HepG2 (cell line): ENCODE data around the gene AANAT. TPM values are rescaled to one million over a fixed set of nuclear protein-coding genes. Genes with fewer than 3 reads are reported as not detected.

Experiments
- ATF7-NPFF ChIP-seq: sonication (generic); formaldehyde crosslinking; IDR thresholded peaks from 2 replicates; pipeline ENCODE4 v1.8.1; 2023; ENCODE audit warnings: mild to moderate bottlenecking, low read depth, missing genetic modification reagents, moderate library complexity
- CREB1 ChIP-seq, 2 experiments: fragments of 450-650 bp in 1 of 2; IDR thresholded peaks; 2 replicates each; pipeline ENCODE4 v1.6.1; 2016 to 2017; ENCODE audit warnings: control low read depth in 1 of 2, mild to moderate bottlenecking in 1 of 2, missing compliant biosample characterization in 1 of 2, missing genetic modification characterization in 1 of 2
- ELF4 ChIP-seq: sonication (generic); formaldehyde crosslinking; IDR thresholded peaks from 2 replicates; pipeline ENCODE4 v1.5.0; 2020; ENCODE audit warnings: missing genetic modification reagents, mild to moderate bottlenecking, moderate library complexity, borderline replicate concordance
- GABPA ChIP-seq, 2 experiments: IDR thresholded peaks; 2 replicates each; pipeline ENCODE4 v1.6.1; 2011 to 2016; ENCODE audit warnings: low read depth in 2 of 2, low read length in 1 of 2, missing biosample characterization in 1 of 2, missing genetic modification characterization in 1 of 2
- GLMP ChIP-seq: sonication (generic); formaldehyde crosslinking; IDR thresholded peaks from 2 replicates; pipeline ENCODE4 v1.9.0; 2021; ENCODE audit warnings: missing genetic modification reagents, mild to moderate bottlenecking, borderline replicate concordance
- HNRNPH1 ChIP-seq: fragments of 200-400 bp; formaldehyde crosslinking; optimal IDR thresholded peaks from 2 replicates; pipeline ENCODE3; 2017; ENCODE audit warnings: mild to moderate bottlenecking, low read depth, low read length
- LRRFIP1 ChIP-seq: sonication (generic); formaldehyde crosslinking; conservative IDR thresholded peaks from 2 replicates; pipeline ENCODE4 v1.4.0; 2020; ENCODE audit warnings: missing genetic modification reagents
- PHF21A ChIP-seq: sonication (generic); formaldehyde crosslinking; IDR thresholded peaks from 2 replicates; pipeline ENCODE4 v1.5.0; 2020; ENCODE audit warnings: mild to moderate bottlenecking, missing genetic modification reagents
- PRMT3 ChIP-seq: sonication (generic); formaldehyde crosslinking; IDR thresholded peaks from 2 replicates; pipeline ENCODE4 v1.8.1; 2022; ENCODE audit warnings: low read depth, mild to moderate bottlenecking, moderate library complexity, missing genetic modification reagents, borderline replicate concordance
- STAT5B ChIP-seq: sonication (generic); formaldehyde crosslinking; IDR thresholded peaks from 2 replicates; pipeline ENCODE4 v1.4.0; 2020; ENCODE audit warnings: missing genetic modification reagents
- TRIM22 ChIP-seq: fragments of 450-650 bp; IDR thresholded peaks from 2 replicates; pipeline ENCODE4 v1.6.1; 2017
- ZFP82 ChIP-seq: sonication (generic); formaldehyde crosslinking; IDR thresholded peaks from 2 replicates; pipeline ENCODE4 v1.5.1; 2020; ENCODE audit warnings: mild to moderate bottlenecking, missing genetic modification reagents, borderline replicate concordance
- ZNF30 ChIP-seq: sonication (generic); formaldehyde crosslinking; IDR thresholded peaks from 2 replicates; pipeline ENCODE4 v1.5.0; 2020; ENCODE audit warnings: mild to moderate bottlenecking, missing genetic modification reagents
- ZNF44 ChIP-seq: sonication (generic); formaldehyde crosslinking; IDR thresholded peaks from 2 replicates; pipeline ENCODE4 v1.5.1; 2020; ENCODE audit warnings: mild to moderate bottlenecking, missing genetic modification reagents
- ZNF816 ChIP-seq: sonication (generic); formaldehyde crosslinking; IDR thresholded peaks from 2 replicates; pipeline ENCODE4 v1.8.0; 2022; ENCODE audit warnings: missing genetic modification reagents, mild to moderate bottlenecking, borderline replicate concordance
- polyA plus RNA-seq, 8 experiments: library from polyadenylated mRNA; depleted of rRNA in 3 of 8; stranded (reverse) in 7 of 8; unstranded in 1 of 8; fragments of >200 nt; fragmentation: Illumina TruSeq in 4 of 8; extraction: Trizol in 4 of 8; gene quantifications; 2 replicates each; pipeline versions ENCODE4 v1.2.1 to v1.2.3, GENCODE V29; 2011 to 2016; ENCODE audit warnings: low read depth in 4 of 8, missing spikeins in 1 of 8, mixed read lengths in 1 of 8; ENCODE audit not compliant: insufficient read depth in 1 of 8
- total RNA-seq, 5 experiments: library from RNA; depleted of rRNA; stranded (reverse); fragments of >200 nt; fragmentation: Illumina TruSeq; extraction: Trizol; gene quantifications; 2 replicates each; pipeline ENCODE4 v1.2.3, GENCODE V29; 2016; ENCODE audit warnings: low read depth in 1 of 5
- TF ChIP-seq, protein P1 (sequence below): sonication (generic); formaldehyde crosslinking; IDR thresholded peaks from 2 replicates; pipeline ENCODE4 v1.5.1; 2020; ENCODE audit warnings: missing genetic modification reagents, mild to moderate bottlenecking, borderline replicate concordance
- TF ChIP-seq, protein P2 (sequence below): sonication (generic); formaldehyde crosslinking; IDR thresholded peaks from 2 replicates; pipeline ENCODE4 v1.4.0; 2020; ENCODE audit warnings: mild to moderate bottlenecking, missing genetic modification reagents
- TF ChIP-seq, protein P3 (sequence below): sonication (generic); formaldehyde crosslinking; IDR thresholded peaks from 2 replicates; pipeline ENCODE4 v1.8.0; 2022; ENCODE audit warnings: mild to moderate bottlenecking, missing genetic modification reagents; ENCODE audit not compliant: insufficient replicate concordance

AANAT gene
- total and polyA plus RNA-seq, 2 of the 13 experiments (the other 11 are each of a cell fraction or from before 2014, with no cell fraction given) = 0.07 TPM; not detected in 1

- TF ChIP-seq, protein P1, sequence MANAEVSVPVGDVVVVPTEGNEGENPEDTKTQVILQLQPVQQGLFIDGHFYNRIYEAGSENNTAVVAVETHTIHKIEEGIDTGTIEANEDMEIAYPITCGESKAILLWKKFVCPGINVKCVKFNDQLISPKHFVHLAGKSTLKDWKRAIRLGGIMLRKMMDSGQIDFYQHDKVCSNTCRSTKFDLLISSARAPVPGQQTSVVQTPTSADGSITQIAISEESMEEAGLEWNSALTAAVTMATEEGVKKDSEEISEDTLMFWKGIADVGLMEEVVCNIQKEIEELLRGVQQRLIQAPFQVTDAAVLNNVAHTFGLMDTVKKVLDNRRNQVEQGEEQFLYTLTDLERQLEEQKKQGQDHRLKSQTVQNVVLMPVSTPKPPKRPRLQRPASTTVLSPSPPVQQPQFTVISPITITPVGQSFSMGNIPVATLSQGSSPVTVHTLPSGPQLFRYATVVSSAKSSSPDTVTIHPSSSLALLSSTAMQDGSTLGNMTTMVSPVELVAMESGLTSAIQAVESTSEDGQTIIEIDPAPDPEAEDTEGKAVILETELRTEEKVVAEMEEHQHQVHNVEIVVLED = no peak; the same call in 1 of the 2 replicates
- TF ChIP-seq LRRFIP1 = no peak
- no peak; the same call in 1 of the 2 replicates for TF ChIP-seq ZNF816
- peak; percentile 86 for TF ChIP-seq ZNF30
- TF ChIP-seq, protein P2, sequence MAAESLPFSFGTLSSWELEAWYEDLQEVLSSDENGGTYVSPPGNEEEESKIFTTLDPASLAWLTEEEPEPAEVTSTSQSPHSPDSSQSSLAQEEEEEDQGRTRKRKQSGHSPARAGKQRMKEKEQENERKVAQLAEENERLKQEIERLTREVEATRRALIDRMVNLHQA (CRISPR knock-in tag) = no peak
- TF ChIP-seq ZFP82 = 0 out of 2 replicates have a peak, but pooled peaks have one; percentile 31
- TF ChIP-seq ATF7-NPFF (CRISPR knock-in tag) = peak; percentile 78; the same call in 1 of the 2 replicates
- TF ChIP-seq GABPA (IDR thresholded peaks at IDR 0.05; ENCODE audit: low read depth, low read length) = no peak
- 0 out of 2 replicates have a peak, but pooled peaks have one; percentile 18 for TF ChIP-seq GABPA (CRISPR knock-in tag; IDR thresholded peaks at IDR 0.05; ENCODE audit: low read depth)
- no peak; the same call in 1 of the 2 replicates for TF ChIP-seq ZNF44 (CRISPR knock-in tag)
- TF ChIP-seq, protein P3, sequence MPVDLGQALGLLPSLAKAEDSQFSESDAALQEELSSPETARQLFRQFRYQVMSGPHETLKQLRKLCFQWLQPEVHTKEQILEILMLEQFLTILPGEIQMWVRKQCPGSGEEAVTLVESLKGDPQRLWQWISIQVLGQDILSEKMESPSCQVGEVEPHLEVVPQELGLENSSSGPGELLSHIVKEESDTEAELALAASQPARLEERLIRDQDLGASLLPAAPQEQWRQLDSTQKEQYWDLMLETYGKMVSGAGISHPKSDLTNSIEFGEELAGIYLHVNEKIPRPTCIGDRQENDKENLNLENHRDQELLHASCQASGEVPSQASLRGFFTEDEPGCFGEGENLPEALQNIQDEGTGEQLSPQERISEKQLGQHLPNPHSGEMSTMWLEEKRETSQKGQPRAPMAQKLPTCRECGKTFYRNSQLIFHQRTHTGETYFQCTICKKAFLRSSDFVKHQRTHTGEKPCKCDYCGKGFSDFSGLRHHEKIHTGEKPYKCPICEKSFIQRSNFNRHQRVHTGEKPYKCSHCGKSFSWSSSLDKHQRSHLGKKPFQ = peak; percentile 72
- TF ChIP-seq PRMT3 = no peak
- no peak for TF ChIP-seq HNRNPH1
- no peak for TF ChIP-seq CREB1 (IDR thresholded peaks at IDR 0.05)
- TF ChIP-seq CREB1 (CRISPR knock-in tag; IDR thresholded peaks at IDR 0.05) = no peak
- peak; percentile 47; the same call in 1 of the 2 replicates for TF ChIP-seq STAT5B (CRISPR knock-in tag)
- TF ChIP-seq PHF21A (CRISPR knock-in tag) = peak; percentile 44; the same call in 1 of the 2 replicates
- no peak; the same call in 1 of the 2 replicates for TF ChIP-seq ELF4
- TF ChIP-seq GLMP (CRISPR knock-in tag) = no peak
- TF ChIP-seq TRIM22 = no peak
Observed at GRCh38 chr17:76497979-76498875, 30.8 kb downstream of the AANAT start (continued).
